Measurements from ENCODE around the gene SCEL.
"Not testable (repeated sequence)": the region's sequence is repeated elsewhere in the genome, so short reads cannot be mapped to it uniquely, and the experiment has no call there.

SCEL gene

DNA sequence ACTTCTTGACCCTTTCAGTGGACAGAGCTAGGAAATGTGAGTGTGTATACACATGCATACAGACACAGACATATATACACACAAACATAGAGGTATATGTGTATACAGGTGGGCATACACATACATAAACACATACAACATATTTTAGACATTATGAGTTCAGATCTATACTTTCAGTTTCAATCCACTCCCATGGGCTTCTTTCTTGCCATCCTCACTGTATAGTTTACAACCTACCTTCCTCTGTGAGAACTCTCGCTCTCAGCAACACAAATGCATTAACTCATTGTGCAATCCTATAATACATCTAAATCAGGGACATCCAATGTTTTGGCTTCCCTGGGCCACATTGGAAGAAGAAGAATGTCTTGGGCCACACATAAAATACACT lies 21.2 kb upstream of the SCEL start:
- DNase-seq (no peak), ATAC-seq (no peak)
- Mint-ChIP-seq H3K4me3 (no peak overlapping the region), H3K9me3 (no peaks in the 10 kb centered on the region), H3K4me1 (peaks cover 27% of the 10 kb centered on the region), H3K27ac (no peak overlapping the region), H3K36me3 (ENCODE audit: low read depth) (no peaks in the 10 kb centered on the region), H3K27me3 (peaks cover 1% of the 10 kb centered on the region)

DNA sequence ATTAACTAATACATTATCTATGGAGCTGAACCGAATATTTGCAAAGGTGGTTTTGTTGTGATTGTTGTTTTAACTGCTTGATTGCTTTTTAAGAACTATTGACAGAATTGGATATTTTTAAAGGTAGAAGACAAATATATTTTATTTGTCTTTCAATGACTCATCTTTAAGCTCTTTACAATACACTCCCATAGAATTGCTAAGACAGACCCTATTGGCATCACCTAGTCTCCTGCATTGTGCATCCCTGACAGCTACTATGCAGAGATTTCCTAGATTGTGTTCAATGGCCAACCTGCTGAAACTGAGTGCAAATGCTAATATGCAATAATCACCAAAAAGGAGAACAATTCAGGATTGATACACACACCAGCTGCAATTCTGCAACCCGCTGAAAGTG lies 19.7 kb upstream of the SCEL start:
- DNase-seq: no peak
- no peak overlapping the region for H3K4me3 Mint-ChIP-seq
- H3K4me1 Mint-ChIP-seq: peaks cover 20% of the 10 kb centered on the region
- no peaks in the 10 kb centered on the region for H3K9me3 Mint-ChIP-seq
- no peak for ATAC-seq
- no peak overlapping the region for H3K27ac Mint-ChIP-seq
- H3K27me3 Mint-ChIP-seq: peaks cover 1% of the 10 kb centered on the region
- no peaks in the 10 kb centered on the region for H3K36me3 Mint-ChIP-seq (ENCODE audit: low read depth)

DNA sequence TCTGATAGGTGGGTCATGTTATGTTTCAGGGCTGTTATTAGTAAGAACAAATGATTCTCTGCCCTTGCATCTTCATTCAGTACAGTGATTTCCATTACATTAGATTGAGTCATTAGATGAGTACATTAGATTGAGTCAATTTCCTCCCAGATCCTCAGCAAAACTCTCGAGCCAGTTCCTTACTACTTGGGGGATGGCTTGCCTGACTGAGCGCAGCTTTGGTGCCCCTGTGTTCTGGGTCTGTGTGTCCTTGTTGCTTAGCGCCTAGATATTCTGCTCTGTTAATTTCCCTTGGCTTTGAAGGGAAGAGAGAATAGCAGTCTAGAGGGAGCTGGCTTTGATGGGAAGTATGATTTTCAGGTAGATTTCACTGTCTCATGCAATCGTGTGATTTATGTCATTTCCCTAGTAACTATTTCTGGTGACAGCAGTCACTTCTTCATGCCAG lies 19.1 kb upstream of the SCEL start:
- no peak for DNase-seq
- Mint-ChIP-seq H3K27me3 (peaks cover 1% of the 10 kb centered on the region), H3K4me3 (no peak overlapping the region), H3K27ac (peak overlapping the region; percentile 23), H3K9me3 (no peaks in the 10 kb centered on the region), H3K4me1 (peaks cover 20% of the 10 kb centered on the region), H3K36me3 (ENCODE audit: low read depth) (no peaks in the 10 kb centered on the region)
- peak; percentile 84 for ATAC-seq

DNA sequence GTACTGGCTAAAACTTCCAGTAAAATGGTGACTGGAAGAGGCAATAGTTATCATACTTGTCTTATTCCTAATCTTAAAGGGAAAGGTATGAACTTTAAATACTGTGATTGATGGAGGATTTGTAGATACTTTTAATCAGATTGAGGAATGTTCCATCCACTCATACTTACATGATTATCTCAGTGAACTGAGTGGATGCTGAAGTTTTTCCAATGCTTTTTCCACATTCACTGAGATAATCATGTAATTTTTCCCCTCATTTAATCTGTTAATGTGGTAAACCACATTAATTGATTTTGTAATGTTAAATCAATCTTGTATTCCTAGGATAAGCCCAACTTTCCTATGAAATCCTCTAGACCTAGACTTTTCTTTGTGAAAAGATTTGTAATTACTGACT lies 17.2 kb upstream of the SCEL start:
- Mint-ChIP-seq H3K4me1 (peaks cover 20% of the 10 kb centered on the region), H3K9me3 (no peaks in the 10 kb centered on the region), H3K4me3 (no peak overlapping the region), H3K27me3 (peaks cover 1% of the 10 kb centered on the region), H3K36me3 (ENCODE audit: low read depth) (no peaks in the 10 kb centered on the region), H3K27ac (no peak overlapping the region)
- ATAC-seq (no peak), DNase-seq (no peak)

DNA sequence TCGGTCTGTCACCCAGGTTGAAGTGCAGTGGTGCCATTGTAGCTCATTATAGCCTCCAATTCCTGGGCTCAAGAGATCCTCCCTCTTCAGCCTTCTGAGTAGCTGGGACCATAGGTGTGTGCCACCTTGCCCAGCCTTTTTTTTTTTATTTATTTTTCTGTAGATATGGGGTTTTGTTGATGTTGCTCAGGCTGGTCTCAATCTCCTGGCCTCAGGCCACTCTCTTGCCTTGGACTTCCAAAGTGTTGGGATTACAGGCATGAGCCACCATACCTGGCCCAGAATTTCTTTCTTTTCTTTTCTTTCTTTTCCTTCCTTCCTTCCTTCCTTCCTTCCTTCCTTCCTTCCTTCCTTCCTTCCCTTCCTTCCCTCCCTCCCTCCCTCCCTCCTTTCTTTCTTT lies 16.1 kb upstream of the SCEL start:
- not testable (repeated sequence) for H3K27me3 Mint-ChIP-seq; DNase-seq; H3K4me3 Mint-ChIP-seq; H3K9me3 Mint-ChIP-seq; H3K36me3 Mint-ChIP-seq (ENCODE audit: low read depth); H3K27ac Mint-ChIP-seq; ATAC-seq
- H3K4me1 Mint-ChIP-seq: peaks cover 16% of the 10 kb centered on the region

DNA sequence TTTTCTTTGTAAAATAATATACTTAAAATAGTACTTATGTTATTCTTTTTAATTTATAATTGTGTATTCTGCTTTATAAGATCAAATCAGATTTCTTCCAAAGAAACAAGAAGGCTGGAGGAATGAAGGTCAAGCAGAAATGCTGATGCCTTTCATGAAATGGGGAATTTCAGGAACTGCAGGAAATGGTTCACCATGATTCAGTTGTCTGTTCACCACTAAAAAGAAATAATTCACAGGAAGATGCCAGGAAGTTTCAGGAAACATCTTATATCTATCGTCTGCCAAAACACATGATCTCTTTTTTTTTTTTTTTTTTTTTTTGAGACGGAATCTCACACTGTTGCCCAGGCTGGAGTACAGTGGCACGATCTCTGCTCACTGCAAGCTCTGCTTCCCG lies 15.7 kb upstream of the SCEL start:
- DNase-seq: no peak
- Mint-ChIP-seq H3K4me1 (peaks cover 15% of the 10 kb centered on the region), H3K4me3 (no peak overlapping the region), H3K27ac (no peak overlapping the region), H3K36me3 (ENCODE audit: low read depth) (no peaks in the 10 kb centered on the region), H3K27me3 (peaks cover 1% of the 10 kb centered on the region), H3K9me3 (no peaks in the 10 kb centered on the region)
- ATAC-seq: no peak

DNA sequence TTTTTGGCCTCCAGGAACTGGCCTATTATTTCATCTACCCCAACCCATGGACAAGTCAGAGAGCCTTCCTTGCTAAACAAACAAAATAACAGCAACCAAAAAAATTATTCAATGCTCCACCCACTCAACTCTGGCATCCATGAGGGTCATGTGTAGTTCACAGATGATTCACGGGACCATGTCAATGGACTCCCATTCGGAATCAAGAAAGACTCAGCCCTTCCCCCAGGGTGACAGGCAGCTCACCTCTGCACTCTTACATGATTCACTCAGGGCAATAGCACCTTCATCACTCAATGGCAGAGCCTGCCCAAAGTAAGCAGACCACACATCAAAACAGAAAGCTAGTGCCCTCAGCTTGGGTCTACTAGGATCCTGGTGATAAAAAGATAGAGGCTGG lies 14.3 kb upstream of the SCEL start:
- no peak for DNase-seq
- H3K9me3 Mint-ChIP-seq: no peaks in the 10 kb centered on the region
- no peaks in the 10 kb centered on the region for H3K36me3 Mint-ChIP-seq (ENCODE audit: low read depth)
- H3K27ac Mint-ChIP-seq: no peak overlapping the region
- no peak for ATAC-seq
- H3K4me3 Mint-ChIP-seq: no peak overlapping the region
- H3K4me1 Mint-ChIP-seq: peaks cover 13% of the 10 kb centered on the region
- H3K27me3 Mint-ChIP-seq: peaks cover 4% of the 10 kb centered on the region

DNA sequence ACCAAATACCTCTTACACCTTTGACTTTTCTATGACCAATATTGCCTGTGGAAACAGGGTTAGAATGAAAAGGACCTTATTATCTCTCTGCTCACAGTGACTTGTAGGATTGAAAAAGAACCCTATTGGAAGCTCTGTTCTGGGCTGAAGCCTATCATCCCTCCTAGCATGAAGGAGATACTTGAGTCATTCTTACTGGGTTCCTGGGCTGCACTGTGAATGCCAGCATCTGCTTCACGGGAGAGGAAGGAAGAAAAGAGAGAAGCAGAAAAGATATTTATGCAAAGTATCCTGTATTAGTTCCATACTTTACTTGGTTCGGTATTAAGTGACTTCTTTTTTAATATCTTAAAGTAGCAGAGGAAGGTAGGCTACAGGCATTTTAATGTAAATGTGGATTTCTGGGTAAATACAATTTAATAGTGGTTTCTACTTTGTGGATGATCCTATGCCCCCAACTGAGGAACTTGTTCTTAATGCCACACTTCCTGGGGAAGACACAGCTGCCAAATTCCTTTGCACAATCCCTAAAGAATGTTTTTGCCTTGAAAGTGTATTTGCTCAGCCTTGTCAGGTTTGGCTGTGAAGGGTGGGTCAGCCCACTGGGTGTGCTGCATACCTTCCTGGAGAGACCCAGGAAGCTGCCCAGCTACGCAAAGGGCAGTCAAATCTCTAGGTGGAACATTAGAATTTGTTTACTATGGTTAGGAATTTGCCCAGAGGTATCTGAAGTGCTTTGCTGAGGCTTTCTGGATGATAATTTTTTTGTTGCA lies 13.7 kb upstream of the SCEL start:
- ATAC-seq: no peak
- Mint-ChIP-seq H3K36me3 (ENCODE audit: low read depth) (no peaks in the 10 kb centered on the region), H3K4me1 (peaks cover 8% of the 10 kb centered on the region), H3K27me3 (peaks cover 4% of the 10 kb centered on the region), H3K9me3 (no peaks in the 10 kb centered on the region), H3K4me3 (no peak overlapping the region), H3K27ac (no peak overlapping the region)
- DNase-seq: no peak

DNA sequence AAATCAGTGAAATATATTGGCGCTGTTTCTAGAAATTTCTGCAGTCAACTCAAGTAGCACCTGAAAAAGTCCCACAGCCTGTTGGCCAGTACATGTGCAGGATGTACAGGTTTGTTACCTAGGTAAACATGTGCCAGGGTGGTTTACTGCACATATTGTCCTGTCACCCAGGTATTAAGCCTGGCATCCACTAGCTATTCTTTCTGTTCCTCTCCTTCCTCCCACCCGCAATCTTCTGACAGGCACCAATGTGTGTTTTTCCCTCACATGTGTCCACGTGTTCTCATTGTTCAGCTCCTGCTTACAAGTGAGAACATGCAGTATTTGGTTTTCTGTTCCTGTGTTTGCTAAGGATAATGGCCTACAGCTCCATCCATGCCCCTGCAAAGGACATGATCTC lies 13.1 kb upstream of the SCEL start:
- Mint-ChIP-seq H3K4me1 (peaks cover 4% of the 10 kb centered on the region), H3K27me3 (peaks cover 4% of the 10 kb centered on the region), H3K9me3 (no peaks in the 10 kb centered on the region), H3K4me3 (no peak overlapping the region), H3K36me3 (ENCODE audit: low read depth) (no peaks in the 10 kb centered on the region), H3K27ac (no peak overlapping the region)
- no peak for ATAC-seq
- DNase-seq: no peak

DNA sequence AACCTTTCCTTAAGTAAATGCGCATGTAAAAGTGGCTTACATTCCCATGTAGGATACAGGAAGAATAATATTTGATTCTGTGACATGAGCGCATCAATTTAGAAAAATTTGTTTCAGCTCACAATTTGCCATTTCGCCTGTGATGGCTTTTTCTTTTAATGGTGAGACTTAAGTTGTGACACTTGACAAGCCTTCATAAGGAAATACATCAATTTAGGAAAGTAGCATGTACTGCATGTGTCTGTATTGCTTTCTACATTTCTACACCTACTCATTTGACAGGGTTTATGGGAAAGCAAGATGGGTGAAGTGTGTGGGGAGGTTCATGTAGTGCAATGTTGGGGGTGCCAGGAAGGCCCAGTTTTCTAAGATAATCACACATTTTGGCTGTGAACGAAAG lies 12.1 kb upstream of the SCEL start:
- ATAC-seq: no peak

DNA sequence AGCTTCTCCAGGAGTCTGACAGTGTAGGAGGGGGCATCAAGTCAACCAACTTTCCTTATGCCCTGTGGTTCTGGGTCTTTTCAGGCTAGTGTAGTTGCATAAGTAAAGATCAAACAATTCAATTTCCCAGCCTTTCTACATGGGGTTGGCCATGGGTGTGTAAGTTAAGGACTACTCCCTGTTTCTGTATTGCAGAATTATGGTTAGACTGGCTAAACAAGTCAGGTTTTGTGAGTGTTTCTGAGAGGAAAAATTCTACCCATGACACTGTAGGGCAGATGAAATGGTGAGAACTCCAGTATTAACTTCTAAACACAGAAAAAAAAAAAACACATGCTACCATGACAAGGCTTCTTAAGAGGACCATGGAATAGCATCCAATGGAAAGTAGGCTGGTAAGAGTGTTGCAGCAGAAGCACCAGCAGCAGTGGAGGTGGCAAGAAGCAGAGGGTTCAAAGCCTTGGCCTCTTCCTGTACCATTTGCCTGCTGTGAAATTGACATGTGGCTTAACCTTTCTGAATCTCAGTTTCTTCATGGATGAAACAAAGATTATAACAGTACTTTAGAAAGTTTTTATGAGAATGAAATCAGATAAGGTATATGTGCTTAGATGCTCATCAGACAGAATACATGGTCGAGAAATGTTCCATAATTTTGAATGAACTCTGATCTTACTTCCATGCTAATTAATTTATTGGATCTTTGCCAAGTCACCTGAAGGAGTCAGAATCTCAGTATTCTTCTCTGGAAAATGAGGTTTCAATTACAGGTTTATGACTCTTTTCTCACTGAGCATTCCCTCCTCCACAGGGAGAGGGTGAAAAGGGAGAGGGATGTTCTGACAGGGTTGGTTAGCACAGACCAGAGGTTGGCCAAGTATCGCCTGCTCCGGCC lies 11.4 kb upstream of the SCEL start:
- ATAC-seq (peak; percentile 71), DNase-seq (no peak)
- Mint-ChIP-seq H3K4me3 (no peak overlapping the region), H3K36me3 (ENCODE audit: low read depth) (no peaks in the 10 kb centered on the region), H3K27ac (no peak overlapping the region), H3K4me1 (peaks cover 4% of the 10 kb centered on the region), H3K9me3 (no peaks in the 10 kb centered on the region), H3K27me3 (peaks cover 3% of the 10 kb centered on the region)

More for the DNA sequence above, 12.1 kb upstream of the SCEL start:
- H3K4me1 Mint-ChIP-seq: peaks cover 4% of the 10 kb centered on the region
- peaks cover 3% of the 10 kb centered on the region for H3K27me3 Mint-ChIP-seq
- H3K27ac Mint-ChIP-seq: no peak overlapping the region
- H3K9me3 Mint-ChIP-seq: no peaks in the 10 kb centered on the region
- no peak overlapping the region for H3K4me3 Mint-ChIP-seq
- H3K36me3 Mint-ChIP-seq (ENCODE audit: low read depth): no peaks in the 10 kb centered on the region
- DNase-seq: no peak

DNA sequence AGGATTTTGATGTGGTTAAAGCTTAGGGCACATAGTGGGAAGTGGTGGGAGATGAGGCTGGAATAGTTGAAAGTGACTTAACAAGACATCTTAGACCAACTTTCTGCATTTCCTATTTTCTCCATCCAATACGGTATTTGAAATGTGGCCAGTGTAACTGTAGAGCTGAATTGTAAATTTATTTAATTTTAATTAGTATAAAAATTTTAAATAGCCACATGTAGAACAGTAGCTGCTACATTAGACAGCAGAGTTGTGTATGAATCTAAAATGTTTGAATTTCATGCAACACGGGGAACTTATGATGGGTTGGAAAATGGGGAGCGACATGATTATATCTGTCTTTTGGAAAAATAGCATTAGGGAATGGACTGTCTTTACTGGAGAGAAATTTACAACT lies 7.1 kb upstream of the SCEL start:
- Mint-ChIP-seq H3K4me1 (peaks cover 4% of the 10 kb centered on the region), H3K9me3 (no peaks in the 10 kb centered on the region), H3K4me3 (no peak overlapping the region), H3K36me3 (ENCODE audit: low read depth) (no peaks in the 10 kb centered on the region), H3K27ac (no peak overlapping the region), H3K27me3 (peaks cover 3% of the 10 kb centered on the region)
- ATAC-seq: no peak
- no peak for DNase-seq

DNA sequence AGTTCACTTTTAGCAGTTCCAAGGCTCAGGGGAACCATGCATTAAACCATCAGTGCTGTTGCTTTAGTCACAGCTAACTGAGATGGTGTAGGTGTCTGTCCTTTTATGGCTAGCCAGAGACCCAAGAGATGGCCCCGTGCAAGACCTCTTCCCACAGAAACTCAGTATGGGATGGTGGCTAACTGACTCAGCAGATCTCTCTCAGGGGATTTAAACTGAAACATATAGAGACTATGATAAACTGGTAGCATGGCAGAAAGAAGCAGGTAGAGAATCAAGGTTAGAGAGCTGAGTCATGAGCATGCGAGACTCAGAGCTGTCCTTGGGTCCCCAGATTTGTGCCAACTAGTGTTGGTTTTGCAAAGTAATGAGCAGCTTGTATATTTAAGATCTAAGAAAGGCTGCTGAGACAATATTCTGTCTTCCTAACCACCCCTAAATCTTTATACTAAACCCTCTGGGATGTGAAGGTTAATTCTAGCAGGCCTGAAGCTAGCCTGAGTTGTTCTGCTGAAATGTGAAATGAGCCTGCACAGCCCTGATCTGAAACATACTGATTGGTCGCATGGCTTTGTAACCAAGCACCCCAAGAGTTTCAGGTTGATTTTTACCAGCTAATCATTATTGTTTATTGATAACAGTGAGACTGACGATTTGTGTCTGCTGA lies 6.5 kb upstream of the SCEL start:
- no peak overlapping the region for H3K4me3 Mint-ChIP-seq
- H3K27ac Mint-ChIP-seq: no peak overlapping the region
- H3K9me3 Mint-ChIP-seq: no peaks in the 10 kb centered on the region
- no peak for DNase-seq
- no peaks in the 10 kb centered on the region for H3K36me3 Mint-ChIP-seq (ENCODE audit: low read depth)
- ATAC-seq: peak; percentile 51
- peaks cover 3% of the 10 kb centered on the region for H3K27me3 Mint-ChIP-seq
- peaks cover 3% of the 10 kb centered on the region for H3K4me1 Mint-ChIP-seq

DNA sequence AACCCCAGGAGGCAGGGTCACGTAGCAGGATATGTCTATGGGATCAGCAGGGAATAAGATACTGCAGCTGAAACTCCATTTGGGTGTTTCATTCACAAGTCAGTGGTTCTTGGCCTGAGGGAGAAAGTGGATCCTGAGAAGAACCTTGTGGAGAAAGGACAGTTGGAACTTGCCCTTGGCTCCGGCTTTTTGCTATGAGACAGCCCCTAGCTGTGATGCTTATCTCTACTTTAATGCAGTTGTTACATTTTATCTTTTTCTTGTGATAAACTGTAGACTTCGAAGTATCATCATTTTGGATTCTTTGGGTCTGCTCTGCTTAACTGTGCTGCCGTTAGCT lies 6.0 kb upstream of the SCEL start:
- no peaks in the 10 kb centered on the region for H3K36me3 Mint-ChIP-seq (ENCODE audit: low read depth)
- no peak overlapping the region for H3K4me3 Mint-ChIP-seq
- H3K9me3 Mint-ChIP-seq: no peaks in the 10 kb centered on the region
- DNase-seq: no peak
- no peak overlapping the region for H3K27ac Mint-ChIP-seq
- ATAC-seq: no peak
- no peaks in the 10 kb centered on the region for H3K4me1 Mint-ChIP-seq
- H3K27me3 Mint-ChIP-seq: peaks cover 3% of the 10 kb centered on the region

DNA sequence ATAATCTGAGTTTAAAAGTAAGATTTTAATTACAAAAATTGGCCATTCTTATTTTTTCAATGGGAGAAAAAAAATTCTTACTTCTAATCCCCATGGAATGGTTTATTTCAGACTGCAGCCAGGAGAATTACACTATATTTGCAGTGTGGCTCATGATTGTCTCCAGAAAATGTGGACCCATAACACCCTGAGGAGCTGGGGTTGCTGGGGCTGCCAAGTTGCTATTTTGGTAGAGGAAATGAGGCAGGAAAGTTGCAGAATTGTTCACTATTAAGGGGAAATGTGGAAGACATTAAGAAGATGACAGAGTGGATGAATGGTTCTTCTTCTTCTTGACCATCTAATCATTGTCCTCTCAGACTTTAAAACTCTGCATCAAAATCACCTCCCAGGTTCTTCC lies 4.6 kb upstream of the SCEL start:
- Mint-ChIP-seq H3K36me3 (ENCODE audit: low read depth) (no peaks in the 10 kb centered on the region), H3K27me3 (no peaks in the 10 kb centered on the region), H3K9me3 (no peaks in the 10 kb centered on the region), H3K27ac (no peak overlapping the region), H3K4me1 (no peaks in the 10 kb centered on the region), H3K4me3 (no peak overlapping the region)
- DNase-seq (no peak), ATAC-seq (no peak)

All from activated naive CD8-positive, alpha-beta T cell treated with anti-CD3 and anti-CD28 coated beads, Interleukin-2, amount 50 U/mL, for 24 hours (primary cell).